Peyer's patch (tissue), 4 donors: Measurements from ENCODE around the gene KRT8. TPM values are rescaled to one million over a fixed set of nuclear protein-coding genes. Genes with fewer than 3 reads are reported as not detected.

Experiments used
- DNase-seq, 3 donors: peaks; one replicate each; pipeline ENCODE4 v3.0.0-alpha.2; 2017 to 2019
- H3K27ac ChIP-seq, 4 donors: fragments of 200-600 bp; sonication (generic); one replicate each; pipeline ENCODE4 v1.5.1; 2016 to 2019
- H3K27me3 ChIP-seq, 2 donors: fragments of 200-600 bp; sonication (generic); one replicate each; pipeline ENCODE4 v1.5.1; 2019
- H3K36me3 ChIP-seq, 3 donors: fragments of 200-600 bp; sonication (generic); one replicate each; pipeline ENCODE4 v1.5.1; 2016 to 2019
- H3K4me1 ChIP-seq, 4 donors: fragments of 200-600 bp; sonication (generic); one replicate each; pipeline ENCODE4 v1.5.1; 2016 to 2019
- H3K4me3 ChIP-seq, 4 donors: fragments of 200-600 bp; sonication (generic); 1 replicate in 3 of 4; 2 replicates in 1 of 4; pipeline ENCODE4 v1.5.1; 2016 to 2019; ENCODE audit warnings: mild to moderate bottlenecking in 1 of 4
- H3K9me3 ChIP-seq, 4 donors: fragments of 200-600 bp; sonication (generic); one replicate each; pipeline ENCODE4 v1.5.1; 2016 to 2019; ENCODE audit warnings: mild to moderate bottlenecking in 1 of 4
- POLR2A ChIP-seq, 2 donors: fragments of 450-650 bp; IDR thresholded peaks; one replicate each; pipeline ENCODE4 v1.5.1; 2017; ENCODE audit warnings: antibody characterized with exemption in 2 of 2, mild to moderate bottlenecking in 2 of 2, moderate library complexity in 2 of 2
- total RNA-seq, 4 donors: library from RNA; depleted of rRNA; stranded (reverse); fragments of >200 nt; gene quantifications; one replicate each; pipeline ENCODE4 v1.1.0, GENCODE V29; 2016
- TF ChIP-seq, protein P1 (sequence below), 6 experiments: fragments of 450-650 bp in 4 of 6; fragments of 200-600 bp in 2 of 6; sonication (generic) in 1 of 6; IDR thresholded peaks; one replicate each; pipeline ENCODE4 v1.5.1; 2017 to 2019; ENCODE audit warnings: antibody characterized with exemption in 6 of 6, mild to moderate bottlenecking in 3 of 6, moderate library complexity in 1 of 6

Gene KRT8
- total RNA-seq, 4 donors from 2014 or later, result 1,046 to 2,452 (median 2,098) TPM

DNA sequence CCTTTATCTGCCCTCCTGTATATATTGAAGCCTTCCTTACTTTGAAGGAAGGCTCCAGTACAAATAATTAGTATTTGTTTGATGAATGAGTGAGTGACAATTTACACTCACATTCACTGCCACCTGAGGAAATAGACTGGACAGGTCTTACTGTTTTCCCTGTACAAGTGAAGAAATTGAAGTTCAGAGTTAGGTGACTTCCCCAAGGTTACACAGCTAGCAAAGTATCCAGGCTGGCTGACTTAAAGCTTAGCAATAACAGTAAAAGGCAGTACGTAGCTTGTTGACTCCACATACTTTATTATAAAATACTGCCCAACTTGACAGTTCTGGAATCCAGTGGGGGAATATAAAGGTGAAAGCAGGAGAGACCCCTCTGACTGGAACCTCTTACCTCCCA is 41.5 kb upstream of the KRT8 start:
- DNase-seq, result no peak
- Histone ChIP-seq H3K27me3 (no peaks in the 10 kb centered on the region), H3K36me3 (peaks cover 0 to 8% (median 0%) of the 10 kb centered on the region in 3 donors), H3K4me3 (no peak overlapping the region), H3K4me1 (peaks cover 0 to 34% (median 0%) of the 10 kb centered on the region in 4 donors), H3K9me3 (no peaks in the 10 kb centered on the region), H3K27ac (peak overlapping the region in 3 of 4 donors; percentile 32 to 43 (median 37))
- no peak for TF ChIP-seq POLR2A (IDR thresholded peaks at IDR 0.05)

DNA sequence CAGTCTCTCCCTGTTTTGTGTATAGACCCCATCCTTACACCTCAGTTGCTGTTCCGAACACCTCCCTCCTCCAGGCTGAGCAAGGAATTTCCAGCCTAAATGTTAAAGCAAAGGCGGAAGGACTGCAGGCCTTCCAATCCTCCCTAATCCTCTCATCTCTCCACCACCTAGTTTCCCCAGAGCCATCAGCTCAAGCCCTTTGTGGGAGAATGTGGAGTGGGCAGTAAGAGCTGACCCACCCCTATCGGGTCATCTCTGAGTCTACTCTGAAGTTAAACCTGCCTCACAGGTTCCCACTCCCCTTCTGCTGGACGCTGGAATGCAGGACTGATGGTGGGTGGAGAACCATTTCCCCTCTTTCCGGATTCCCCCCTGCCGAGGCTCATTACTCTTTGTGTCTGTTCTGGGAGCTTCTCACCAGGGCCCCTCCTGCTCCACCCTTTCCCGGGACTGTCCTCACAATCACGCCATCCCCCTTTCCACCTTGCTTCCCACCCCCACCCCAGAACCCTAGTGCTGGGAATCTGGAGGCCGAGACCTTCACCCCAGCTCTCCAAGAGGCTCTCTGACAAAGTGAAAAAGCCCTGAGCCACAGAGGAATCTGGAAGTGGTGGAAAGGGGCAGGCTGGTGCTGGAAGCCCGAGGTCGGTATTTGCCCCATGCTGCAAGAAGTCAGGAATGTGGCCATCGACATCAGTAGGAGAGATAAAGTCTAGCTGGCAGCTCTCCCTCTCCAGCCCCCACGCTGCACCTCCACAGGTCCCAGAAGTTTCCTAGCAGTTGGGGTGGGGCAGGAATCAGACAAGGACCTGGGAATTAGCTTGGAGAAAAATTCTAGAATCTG is 40.7 kb upstream of the KRT8 start:
- H3K27me3 ChIP-seq, result no peaks in the 10 kb centered on the region
- H3K9me3 ChIP-seq, result no peaks in the 10 kb centered on the region
- TF ChIP-seq, protein P1, sequence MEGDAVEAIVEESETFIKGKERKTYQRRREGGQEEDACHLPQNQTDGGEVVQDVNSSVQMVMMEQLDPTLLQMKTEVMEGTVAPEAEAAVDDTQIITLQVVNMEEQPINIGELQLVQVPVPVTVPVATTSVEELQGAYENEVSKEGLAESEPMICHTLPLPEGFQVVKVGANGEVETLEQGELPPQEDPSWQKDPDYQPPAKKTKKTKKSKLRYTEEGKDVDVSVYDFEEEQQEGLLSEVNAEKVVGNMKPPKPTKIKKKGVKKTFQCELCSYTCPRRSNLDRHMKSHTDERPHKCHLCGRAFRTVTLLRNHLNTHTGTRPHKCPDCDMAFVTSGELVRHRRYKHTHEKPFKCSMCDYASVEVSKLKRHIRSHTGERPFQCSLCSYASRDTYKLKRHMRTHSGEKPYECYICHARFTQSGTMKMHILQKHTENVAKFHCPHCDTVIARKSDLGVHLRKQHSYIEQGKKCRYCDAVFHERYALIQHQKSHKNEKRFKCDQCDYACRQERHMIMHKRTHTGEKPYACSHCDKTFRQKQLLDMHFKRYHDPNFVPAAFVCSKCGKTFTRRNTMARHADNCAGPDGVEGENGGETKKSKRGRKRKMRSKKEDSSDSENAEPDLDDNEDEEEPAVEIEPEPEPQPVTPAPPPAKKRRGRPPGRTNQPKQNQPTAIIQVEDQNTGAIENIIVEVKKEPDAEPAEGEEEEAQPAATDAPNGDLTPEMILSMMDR (IDR thresholded peaks at IDR 0.05), result no peak
- TF ChIP-seq POLR2A (IDR thresholded peaks at IDR 0.05), result peak in 1 of 2 donors; percentile 26
- no peak overlapping the region for H3K4me3 ChIP-seq
- H3K27ac ChIP-seq, result peak overlapping the region in 2 of 4 donors; percentile 37 to 43
- peaks cover 0 to under 1% (median 0%) of the 10 kb centered on the region in 3 donors for H3K36me3 ChIP-seq
- peak in 2 of 3 donors; percentile 65 to 67 for DNase-seq
- peaks cover 0 to 30% (median 0%) of the 10 kb centered on the region in 4 donors for H3K4me1 ChIP-seq

DNA sequence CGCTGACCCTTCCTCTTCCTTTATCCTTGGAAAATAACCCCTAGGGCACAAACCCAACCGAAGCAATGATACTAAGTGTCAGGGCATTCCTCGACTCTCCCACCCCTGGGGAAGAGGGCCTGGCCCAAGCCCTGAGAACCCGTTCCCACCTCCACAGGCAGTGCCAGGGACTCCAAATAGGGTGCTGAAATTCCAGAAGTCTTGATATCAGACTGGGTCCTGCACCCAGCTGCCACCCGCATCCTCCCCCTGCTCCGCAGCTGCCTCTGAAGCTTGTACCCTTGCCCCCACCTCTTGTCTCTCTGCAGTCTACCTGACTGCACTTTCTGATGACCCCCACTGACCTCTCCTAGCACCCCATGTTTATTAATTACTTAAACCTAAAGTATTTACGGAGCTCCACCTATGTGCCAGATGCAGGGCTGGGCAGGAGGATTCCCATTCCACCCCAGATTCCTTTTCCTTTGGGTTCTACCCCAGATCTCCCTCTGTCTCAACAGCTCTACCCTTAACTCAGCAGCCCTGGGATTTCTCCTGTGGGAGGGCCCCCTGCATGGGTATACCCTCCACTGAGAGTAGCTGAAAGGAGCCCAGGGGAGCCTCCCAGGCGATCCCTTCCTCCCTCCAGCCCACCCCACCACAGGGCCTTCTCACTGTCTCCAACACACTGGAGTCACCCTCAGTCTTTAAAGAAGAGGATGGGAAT is 40.0 kb upstream of the KRT8 start:
- peaks cover 0 to 30% (median 0%) of the 10 kb centered on the region in 4 donors for H3K4me1 ChIP-seq
- no peak overlapping the region for H3K27ac ChIP-seq
- no peaks in the 10 kb centered on the region for H3K36me3 ChIP-seq
- no peak for DNase-seq
- no peaks in the 10 kb centered on the region for H3K27me3 ChIP-seq
- TF ChIP-seq POLR2A (IDR thresholded peaks at IDR 0.05), result no peak
- TF ChIP-seq, protein P1 (IDR thresholded peaks at IDR 0.05), result no peak
- no peak overlapping the region for H3K4me3 ChIP-seq
- no peaks in the 10 kb centered on the region for H3K9me3 ChIP-seq

DNA sequence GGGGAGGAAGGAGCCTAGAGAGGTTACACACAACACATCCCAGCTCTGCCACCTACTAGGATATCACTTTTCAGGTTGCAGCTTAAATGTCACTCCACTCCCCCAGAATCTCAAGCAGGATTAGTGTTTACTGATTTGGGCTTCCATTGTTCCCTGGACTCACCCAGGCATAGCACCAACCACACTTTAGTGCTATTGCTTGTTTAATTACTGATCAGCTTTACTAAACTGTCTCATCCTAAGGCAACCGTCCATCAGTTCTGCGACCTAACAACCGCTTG is 38.0 kb upstream of the KRT8 start:
- Histone ChIP-seq H3K36me3 (no peaks in the 10 kb centered on the region), H3K27ac (peak overlapping the region in 3 of 4 donors; percentile 17 to 73 (median 60)), H3K27me3 (no peaks in the 10 kb centered on the region), H3K4me3 (no peak overlapping the region), H3K9me3 (no peaks in the 10 kb centered on the region), H3K4me1 (peaks cover 0 to 26% (median 0%) of the 10 kb centered on the region in 4 donors)
- TF ChIP-seq, protein P1 (IDR thresholded peaks at IDR 0.05), result no peak
- TF ChIP-seq POLR2A (IDR thresholded peaks at IDR 0.05), result no peak
- DNase-seq, result no peak

DNA sequence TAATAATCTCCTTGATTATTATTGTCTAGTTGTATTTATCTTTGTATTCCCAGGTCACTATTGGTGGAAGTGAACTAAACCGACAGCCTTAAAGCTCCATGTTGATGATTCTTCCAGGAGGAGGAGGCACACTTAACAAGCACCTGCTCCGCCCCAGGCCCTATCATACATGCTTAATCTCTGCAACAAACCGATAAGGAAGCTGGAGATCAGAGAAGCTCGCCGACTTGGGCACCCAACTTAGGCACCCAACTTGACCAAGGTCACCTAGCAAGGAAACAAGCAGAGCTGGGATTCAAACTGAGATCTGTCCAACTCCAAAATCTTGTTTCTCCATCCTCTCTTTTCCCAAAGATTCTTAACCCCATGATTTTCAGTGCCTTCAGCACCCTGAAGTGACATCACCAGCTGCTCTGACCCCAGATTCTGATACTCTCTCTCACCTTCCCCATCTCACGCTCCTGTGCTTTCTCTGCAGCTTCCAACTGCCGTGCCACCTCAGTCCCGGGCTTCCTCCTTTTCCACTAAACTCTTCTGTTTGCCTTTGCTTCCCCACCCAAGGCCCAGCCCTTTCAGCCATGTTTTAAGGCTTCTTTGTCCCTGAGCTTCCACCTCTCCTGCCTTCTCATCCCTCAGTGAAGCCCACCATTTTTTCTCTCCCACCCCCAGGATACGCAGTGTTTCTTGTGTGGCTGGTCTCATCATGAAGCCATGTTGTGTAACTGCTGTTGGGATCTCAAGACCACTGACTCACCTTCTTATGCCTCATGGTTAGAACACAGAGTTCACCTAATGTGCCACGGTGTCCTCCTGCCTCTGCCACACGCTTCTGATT is 37.4 kb upstream of the KRT8 start:
- peak in 1 of 3 donors; percentile 77 for DNase-seq
- Histone ChIP-seq H3K27ac (peak overlapping the region in 3 of 4 donors; percentile 17 to 73 (median 60)), H3K36me3 (no peaks in the 10 kb centered on the region), H3K9me3 (no peaks in the 10 kb centered on the region), H3K4me3 (no peak overlapping the region), H3K4me1 (peaks cover 0 to 25% (median 0%) of the 10 kb centered on the region in 4 donors), H3K27me3 (no peaks in the 10 kb centered on the region)
- TF ChIP-seq POLR2A (IDR thresholded peaks at IDR 0.05), result no peak
- TF ChIP-seq, protein P1 (IDR thresholded peaks at IDR 0.05), result no peak
